DOHH2 (cell line): ENCODE results near the gene LRRC4.

Source experiments
- EZH2phosphoT487 ChIP-seq: fragments of 200-600 bp; sonication (generic); IDR thresholded peaks from 2 replicates; pipeline ENCODE4 v1.6.1; 2017; ENCODE audit warnings: borderline replicate concordance, mild to moderate bottlenecking, antibody characterized with exemption, low read length, moderate library complexity, mixed read lengths
- TF ChIP-seq, protein P1 (sequence below): fragments of 200-600 bp; sonication (generic); IDR thresholded peaks from one replicate; pipeline ENCODE4 v1.5.1; 2014; ENCODE audit warnings: antibody characterized with exemption, mild to moderate bottlenecking, low read depth, low read length; ENCODE audit not compliant: poor library complexity, severe bottlenecking

DNA sequence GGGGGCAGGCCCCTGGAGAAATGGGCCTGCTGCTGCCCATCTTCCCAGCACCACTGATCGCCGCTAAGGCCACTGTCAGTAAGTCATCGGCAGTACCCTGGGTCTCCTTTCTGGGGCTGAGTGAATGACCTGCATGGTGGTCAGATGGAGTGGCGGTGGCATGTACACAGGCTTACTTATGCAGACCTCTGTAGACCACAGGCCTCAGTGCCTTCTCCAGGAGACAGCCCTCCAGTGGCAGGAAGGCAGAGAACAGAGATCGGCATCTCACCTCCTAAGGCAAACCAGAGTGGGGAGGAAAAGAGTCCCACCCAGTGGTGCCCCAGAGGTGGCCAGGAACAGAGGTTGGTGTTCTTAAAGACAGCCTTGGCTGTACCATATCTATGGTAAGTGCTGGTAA lies 22.8 kb upstream of the LRRC4 start:
- no peak for TF ChIP-seq EZH2phosphoT487
- TF ChIP-seq, protein P1, sequence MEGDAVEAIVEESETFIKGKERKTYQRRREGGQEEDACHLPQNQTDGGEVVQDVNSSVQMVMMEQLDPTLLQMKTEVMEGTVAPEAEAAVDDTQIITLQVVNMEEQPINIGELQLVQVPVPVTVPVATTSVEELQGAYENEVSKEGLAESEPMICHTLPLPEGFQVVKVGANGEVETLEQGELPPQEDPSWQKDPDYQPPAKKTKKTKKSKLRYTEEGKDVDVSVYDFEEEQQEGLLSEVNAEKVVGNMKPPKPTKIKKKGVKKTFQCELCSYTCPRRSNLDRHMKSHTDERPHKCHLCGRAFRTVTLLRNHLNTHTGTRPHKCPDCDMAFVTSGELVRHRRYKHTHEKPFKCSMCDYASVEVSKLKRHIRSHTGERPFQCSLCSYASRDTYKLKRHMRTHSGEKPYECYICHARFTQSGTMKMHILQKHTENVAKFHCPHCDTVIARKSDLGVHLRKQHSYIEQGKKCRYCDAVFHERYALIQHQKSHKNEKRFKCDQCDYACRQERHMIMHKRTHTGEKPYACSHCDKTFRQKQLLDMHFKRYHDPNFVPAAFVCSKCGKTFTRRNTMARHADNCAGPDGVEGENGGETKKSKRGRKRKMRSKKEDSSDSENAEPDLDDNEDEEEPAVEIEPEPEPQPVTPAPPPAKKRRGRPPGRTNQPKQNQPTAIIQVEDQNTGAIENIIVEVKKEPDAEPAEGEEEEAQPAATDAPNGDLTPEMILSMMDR = no peak
